T-helper 2 cell (primary cell): ENCODE data around the gene BORCS5.
"Not testable (repeated sequence)": the region's sequence is repeated elsewhere in the genome, so short reads cannot be mapped to it uniquely, and the experiment has no call there.

Experiments used
- DNase-seq, 5 experiments: peaks; one replicate each; pipeline versions ENCODE4 v3.0.0 to v3.0.0-alpha.2; 2012 to 2022

BORCS5 gene

GRCh38 chr12:12466157-12466556 is 109.3 kb downstream of the BORCS5 start:
- DNase-seq = peak in 3 of 5 experiments; percentile 67 to 94 (median 89)

DNA sequence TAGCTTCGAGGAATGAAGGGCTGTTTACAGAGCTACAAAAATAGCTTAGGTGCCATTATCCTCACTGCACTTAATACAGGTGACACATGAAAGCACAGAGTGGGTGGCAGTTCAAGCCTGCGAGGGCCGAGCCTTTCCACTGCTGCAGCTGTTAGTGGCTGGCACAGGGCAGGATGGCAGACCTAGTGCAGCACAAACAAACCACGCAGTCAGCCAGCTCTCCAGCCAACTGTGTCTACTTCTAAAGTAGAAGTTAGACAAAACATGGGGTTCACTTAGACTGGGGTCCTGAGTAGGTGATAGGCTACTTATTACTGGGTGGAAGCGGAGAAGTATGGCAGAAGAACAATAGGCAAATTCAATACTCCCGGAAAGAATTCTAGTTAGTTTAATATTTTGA is 110.4 kb downstream of the BORCS5 start:
- DNase-seq = peak in 4 of 5 experiments; percentile 16 to 75 (median 34)

- peak in 3 of 5 experiments; percentile 32 to 84 (median 83) for DNase-seq
These were observed 110.9 kb downstream of the BORCS5 start for GRCh38 chr12:12467688-12468261.

DNA sequence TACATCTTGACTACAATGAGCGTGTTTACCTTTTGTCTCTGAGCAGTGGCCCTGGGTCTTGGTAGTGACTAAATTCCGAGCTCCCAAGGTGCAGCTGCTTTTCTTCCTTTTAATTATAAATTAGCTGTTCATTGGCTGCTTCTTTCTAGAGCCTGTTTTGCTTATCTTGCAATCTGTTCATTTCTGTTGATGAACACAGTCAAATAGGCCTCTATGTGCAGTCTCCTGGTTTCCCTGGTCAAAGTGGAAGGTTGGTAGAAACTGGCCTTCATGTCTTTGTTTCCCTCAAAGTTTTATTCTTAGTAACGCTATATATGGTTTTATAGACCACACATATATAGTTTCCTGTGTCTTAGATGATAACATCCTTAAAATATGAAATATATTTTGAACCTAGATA is 111.7 kb downstream of the BORCS5 start:
- peak in 1 of 5 experiments; percentile 74 for DNase-seq

DNA sequence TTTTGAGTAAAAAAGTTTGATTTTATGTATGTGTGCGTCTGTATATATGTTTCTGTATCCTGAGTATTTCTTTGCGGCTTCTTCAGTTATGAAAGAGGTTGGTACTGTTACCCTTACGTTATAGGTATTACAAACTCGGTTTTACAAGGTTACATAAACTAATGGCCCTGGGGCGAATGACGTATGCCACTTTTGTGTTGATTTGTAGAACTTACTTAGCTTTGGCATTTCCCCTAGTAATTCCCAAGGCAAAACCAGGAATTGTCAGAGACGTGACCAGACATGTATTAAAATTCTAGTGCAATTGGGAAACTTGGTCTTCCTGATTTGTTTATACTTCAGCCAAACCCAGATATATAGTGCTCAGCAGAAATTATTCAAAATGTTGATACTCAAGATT is 112.5 kb downstream of the BORCS5 start:
- DNase-seq = no peak

DNA sequence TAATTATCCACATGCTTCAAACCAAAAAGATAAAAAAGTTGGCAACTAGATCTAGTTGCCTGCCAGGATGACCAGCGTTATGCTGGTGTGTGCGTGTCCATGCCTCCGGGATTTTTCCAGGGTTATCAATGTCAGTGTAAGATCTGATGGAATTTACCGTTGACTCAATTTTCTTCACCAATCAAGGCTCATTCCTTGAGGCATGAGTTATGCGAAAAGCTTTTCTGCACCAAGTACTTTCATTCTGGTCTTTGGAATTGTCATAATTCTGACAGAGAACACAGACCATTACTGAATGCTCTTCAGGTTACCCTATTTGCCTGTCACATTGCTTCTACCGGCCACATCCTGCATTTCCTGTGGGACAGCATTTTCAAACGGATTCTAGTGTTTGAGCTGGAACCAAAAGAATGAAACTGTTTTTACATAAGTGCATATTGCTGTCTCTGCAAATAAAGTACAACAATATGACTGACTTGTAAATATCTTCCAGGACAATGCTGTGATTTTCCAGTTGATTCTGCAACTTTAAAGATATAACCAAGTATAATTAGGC is 114.0 kb downstream of the BORCS5 start:
- no peak for DNase-seq

DNA sequence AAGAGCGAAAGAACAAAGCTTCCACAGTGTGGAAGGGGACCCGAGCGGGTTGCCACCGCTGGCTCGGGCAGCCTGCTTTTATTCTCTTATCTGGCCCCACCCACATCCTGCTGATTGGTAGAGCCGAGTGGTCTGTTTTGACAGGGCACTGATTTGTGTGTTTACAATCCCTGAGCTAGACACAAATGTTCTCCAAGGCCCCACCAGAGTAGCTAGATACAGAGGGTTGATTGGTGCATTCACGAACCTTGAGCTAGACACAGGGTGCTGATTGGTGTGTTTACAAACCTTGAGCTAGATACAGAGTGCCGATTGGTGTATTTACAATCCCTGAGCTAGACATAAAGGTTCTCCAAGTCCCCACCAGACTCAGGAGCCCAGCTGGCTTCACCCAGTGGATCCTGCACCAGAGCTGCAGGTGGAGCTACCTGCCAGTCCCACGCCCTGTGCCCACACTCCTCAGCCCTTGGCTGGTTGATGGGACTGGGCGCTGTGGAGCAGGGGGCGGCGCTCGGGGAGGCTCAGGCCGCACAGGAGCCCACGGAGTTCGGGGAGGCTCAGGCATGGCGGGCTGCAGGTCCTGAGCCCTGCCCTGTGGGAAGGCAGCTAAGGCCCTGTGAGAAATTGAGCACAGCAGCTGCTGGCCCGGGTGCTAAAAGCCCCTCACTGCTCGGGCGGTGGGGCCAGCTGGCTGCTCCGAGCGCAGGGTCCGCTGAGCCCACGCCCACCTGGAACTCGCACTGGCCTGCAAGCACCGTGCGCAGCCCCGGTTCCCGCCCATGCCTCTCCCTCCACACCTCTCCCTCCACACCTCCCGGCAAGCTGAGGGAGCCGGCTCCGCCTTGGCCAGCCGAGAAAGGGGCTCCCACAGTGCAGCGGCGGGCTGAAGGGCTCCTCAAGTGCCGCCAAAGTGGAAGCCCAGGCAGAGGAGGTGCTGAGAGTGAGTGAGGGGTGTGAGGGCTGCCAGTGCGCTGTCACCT is 115.4 kb downstream of the BORCS5 start:
- DNase-seq = not testable (repeated sequence)

GRCh38 chr12:12473223-12473622 is 116.3 kb downstream of the BORCS5 start:
- DNase-seq = no peak

- peak in 1 of 5 experiments; percentile 87 for DNase-seq
These were observed 117.6 kb downstream of the BORCS5 start for GRCh38 chr12:12474471-12474928.

GRCh38 chr12:12474931-12475795 is 118.3 kb downstream of the BORCS5 start:
- peak in 4 of 5 experiments; percentile 22 to 96 (median 54) for DNase-seq

- no peak for DNase-seq
These were observed 120.1 kb downstream of the BORCS5 start for GRCh38 chr12:12476857-12477531.

DNA sequence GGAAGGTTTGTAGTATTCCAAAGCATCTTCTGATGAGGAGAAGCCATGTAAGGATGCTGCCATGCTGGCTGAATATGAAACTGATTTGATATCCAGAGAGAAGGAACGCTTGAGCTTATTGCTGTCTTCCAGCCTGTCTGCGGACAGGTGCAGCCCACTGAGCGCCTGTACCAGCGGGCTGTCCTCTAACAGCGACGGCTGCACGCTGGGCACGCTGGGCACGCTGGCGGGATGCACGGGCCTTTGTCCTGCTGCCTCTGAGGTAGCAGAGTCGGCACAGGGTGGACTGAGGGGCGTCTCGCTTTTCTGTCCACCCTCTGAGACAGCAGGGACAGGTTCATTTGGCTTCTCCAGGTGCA is 120.6 kb downstream of the BORCS5 start:
- DNase-seq = no peak

DNA sequence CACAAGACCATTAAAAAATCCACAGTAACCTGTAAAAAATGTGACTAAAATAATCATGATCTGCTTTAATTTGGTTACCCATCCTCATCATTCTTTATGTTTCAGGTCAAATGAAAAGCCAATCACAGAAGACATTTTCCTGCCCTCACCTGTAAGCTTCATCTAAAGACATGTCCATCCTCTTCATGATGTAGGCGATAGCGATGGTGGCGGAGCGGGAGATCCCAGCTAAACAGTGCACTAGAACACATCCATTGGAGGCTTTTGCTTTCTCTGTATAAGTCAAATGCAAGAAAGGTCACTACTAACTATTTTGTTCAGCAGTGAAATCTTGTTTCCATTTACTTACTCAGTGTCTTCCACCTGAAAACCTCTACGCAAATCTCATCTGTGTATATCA is 123.2 kb downstream of the BORCS5 start:
- DNase-seq = no peak

GRCh38 chr12:12481631-12482030 is 124.8 kb downstream of the BORCS5 start:
- DNase-seq = peak in 1 of 5 experiments; percentile 86

DNA sequence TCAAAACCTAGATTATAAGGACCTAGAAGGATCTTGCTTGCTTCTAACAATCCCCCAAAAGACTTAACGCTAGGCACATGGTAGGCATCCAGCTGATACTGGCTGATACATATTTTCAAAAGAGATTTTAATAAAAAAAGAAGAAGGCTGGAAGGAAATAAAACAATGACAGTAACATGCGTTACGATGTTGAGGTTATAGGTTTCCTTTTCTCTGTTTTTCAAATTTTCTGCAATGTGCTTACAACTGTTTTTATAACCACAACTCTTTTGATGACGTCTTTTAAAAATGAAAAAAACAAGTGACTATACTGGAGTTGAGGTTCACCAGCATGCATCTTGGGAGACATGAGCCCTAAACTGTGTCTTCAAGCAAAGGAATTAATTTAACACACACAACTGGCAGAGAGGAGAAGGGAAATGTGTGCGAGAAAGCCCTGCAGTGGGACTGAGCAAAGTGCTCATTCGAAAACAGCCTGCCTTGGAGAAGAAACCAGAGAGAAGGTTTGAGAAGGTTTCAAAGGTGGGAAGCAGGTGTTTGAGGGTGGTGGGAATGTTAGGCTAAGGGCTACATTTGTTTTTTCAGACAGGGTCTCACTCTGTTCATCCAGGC is 125.4 kb downstream of the BORCS5 start:
- peak in 3 of 5 experiments; percentile 16 to 94 (median 83) for DNase-seq

DNA sequence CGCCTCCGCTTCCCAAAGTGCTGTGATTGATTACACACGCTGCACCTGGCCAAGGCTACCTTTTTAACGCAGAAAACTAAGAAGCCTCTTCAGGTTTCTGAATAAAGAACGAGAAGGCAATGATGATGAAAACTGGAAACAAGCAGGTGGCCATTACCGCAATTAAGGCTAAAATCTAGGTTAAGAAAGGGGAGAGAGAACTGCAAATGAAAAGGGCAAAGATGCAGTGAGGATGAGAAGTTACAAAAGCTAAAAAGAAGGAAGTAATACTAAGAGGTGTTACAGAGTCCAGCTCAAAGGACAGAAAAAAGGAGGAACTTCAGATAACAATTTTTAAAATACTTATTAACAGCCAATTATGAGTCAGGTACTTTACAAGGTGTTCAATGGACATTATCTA is 126.1 kb downstream of the BORCS5 start:
- no peak for DNase-seq

DNA sequence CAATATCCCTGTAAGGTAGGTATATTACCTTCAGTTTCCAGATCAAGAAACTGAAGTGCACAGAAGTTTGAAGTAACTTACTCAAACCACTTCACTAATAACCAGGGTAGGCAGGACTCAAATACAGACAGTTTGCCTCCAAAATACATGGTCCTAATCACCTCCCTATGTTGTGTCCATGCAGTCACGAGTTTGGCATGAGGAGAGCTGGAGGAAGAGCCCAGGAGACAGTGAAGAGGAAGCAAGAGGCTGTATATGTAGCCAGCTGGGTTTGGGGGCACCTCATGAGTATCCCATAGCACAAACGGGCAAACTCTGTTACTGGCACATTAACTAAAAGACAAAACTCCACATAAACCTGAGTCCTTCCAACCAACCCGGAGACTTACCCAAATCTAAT is 126.6 kb downstream of the BORCS5 start:
- peak in 1 of 5 experiments; percentile 52 for DNase-seq

DNA sequence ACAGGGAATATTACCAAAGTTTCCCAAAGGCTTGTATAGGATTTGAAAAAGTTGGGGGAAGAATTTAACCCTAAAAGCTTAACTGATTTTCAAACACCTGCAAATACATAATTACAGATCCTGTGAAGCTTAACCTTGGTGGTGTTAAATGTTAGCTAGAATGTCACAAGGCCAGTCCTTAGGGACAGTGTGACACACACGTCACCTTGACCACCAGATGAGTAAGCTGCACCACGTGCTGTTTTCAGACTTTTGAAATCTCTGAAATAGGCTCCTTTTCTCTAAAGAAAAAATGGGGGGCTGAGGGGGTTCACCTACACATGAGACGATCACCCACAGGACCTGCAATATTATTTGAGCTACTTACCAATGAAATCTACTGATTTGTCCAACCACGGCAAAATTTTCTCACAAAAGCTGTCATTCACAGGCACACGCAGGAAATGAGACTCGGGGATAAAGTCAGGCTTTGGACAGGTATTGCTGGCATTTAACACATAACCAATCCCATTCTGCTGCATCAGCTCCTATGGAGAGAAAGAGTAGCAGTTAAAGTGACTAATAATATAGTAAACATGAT is 129.9 kb downstream of the BORCS5 start:
- no peak for DNase-seq

- no peak for DNase-seq
These were observed 130.6 kb downstream of the BORCS5 start for GRCh38 chr12:12487490-12487889.

GRCh38 chr12:12488296-12488695 is 131.4 kb downstream of the BORCS5 start:
- no peak for DNase-seq
